Stimulated activated CD8-positive, alpha-beta memory T cell treated with anti-CD3 and anti-CD28 coated beads, Interleukin-4, amount 100 ng/mL, for 48 hours (primary cell): ENCODE data around the gene OSBPL5.
"Not testable (repeated sequence)": the region's sequence is repeated elsewhere in the genome, so short reads cannot be mapped to it uniquely, and the experiment has no call there.

Source experiments
- DNase-seq: peaks from one replicate; pipeline ENCODE4 v3.0.0-alpha.2; 2020

Gene OSBPL5

DNA sequence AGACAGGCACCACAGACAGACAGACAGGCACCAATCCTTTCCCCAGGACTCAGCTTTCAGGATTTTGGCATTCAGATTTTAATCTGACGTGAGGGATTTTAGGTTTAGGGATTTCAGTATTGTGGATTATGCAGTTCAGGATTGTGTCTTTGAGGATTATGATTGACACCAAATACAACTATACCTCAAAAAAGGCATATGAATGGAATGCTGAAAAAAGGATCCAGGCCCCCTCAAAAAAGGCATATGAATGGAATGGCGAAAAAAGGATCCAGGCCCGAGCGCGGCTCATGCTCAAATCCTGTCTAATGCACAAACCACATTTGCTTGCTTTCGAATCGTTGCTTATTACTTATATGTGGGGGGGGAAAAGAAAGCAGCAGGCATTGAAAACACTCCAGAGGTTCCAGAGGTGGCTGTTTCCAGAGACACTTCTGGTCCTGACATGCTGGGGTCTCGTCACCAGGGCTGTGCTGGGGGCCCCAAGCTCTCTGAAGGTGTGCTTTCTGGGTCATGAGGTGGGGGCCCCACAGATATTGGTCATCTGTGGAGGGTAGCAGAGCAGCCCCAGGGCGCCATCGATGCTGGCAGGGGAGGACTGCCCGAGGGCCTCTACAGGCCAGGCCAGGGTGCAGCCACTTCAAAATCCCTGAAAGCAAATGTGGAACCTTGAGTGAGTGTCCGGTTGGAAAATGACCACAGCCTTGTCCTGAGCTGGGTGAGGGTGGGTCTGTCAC is 16.8 kb upstream of the OSBPL5 start:
- DNase-seq, result no peak

DNA sequence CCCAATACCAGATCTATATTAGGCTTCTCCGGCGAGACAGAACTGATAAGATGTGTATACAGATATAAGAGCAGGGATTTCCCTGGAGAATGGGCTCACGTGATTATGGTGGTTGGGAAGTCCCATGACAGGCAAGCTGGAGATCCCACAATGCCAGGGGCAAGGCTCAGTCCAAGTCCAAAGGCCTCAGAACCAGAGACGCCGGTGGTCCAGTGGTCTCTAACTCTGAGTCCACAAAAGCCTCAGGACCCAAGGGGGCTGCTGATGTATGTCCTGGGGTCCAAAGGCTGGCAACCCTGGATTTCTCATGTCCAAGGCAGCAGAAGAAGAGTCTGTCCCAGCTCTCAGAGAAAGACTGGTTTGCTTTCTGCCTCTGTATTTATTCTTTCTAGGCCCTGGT is 15.8 kb upstream of the OSBPL5 start:
- DNase-seq, result no peak

DNA sequence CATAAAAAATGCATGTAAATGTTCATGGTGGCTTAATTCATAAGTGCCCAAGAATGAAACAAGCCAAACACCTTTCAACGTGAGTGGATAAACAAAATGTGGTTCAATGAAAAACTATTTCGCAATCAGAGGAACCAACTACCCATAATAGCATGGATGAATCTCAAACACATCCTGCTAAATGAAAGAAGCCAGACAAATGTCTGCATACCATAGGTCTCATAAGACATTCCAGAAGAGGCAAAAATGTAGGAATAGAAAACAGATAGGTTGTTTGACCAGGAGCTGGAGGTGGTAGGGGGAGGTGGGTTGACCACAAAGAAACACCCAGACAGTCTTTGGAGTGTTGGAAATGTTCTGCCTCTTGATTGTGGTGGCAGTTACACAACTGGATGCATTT is 13.2 kb upstream of the OSBPL5 start:
- DNase-seq, result no peak

DNA sequence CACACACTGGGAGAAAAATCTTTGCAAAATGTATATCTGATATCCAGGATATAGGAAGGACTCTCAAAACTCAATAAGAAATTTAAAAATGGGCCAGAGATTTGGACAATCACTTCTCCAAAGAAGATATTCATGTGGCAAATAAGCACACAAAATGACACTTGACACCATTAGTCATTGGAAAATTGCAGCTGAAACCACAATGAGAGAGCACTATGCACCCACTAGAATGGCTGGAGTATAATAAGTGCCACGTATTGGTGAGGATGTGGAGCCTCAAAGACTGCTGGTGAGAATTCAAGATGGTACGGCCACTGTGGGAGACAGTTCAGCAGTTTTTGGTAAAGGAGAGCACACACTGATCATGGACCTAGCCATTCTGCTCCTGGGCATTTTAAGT is 12.8 kb upstream of the OSBPL5 start:
- DNase-seq, result no peak

DNA sequence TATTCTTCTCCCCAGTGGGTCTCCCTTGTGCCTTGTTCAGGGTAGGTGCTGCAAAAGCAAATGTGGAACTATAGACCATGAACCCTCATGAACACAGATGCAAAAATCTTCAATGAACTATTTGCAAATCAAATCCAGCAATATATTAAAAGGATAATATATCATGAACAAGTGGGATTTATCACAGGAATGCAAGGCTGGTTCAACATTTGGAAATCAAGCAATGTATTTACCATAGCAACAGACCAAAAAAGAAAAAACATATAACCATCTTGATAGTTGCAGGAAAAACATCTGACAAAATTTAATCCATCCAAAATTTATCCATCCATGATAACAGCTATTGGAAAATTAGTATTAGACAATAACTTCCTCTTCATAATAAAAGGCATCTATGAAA is 11.4 kb upstream of the OSBPL5 start:
- DNase-seq, result no peak

DNA sequence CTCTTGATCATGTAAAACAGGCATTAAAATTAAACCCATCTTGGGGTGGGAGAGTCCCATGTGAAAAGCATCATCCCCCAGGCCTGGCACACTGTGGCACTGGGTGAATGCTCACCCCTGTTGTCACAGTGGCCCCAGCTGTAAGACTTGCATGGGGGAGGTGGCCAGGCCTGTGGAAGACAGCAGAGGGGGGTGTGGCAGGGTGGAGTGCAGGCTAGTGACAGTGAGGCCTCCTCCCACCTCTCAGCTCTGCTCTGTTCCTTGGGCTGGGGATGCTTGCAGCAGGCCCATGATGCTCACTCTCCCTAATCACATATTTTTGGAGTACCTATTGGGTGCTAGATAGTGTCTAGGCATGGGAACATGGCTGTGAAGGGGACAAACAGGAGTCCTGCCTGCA is 10.1 kb upstream of the OSBPL5 start:
- no peak for DNase-seq

DNA sequence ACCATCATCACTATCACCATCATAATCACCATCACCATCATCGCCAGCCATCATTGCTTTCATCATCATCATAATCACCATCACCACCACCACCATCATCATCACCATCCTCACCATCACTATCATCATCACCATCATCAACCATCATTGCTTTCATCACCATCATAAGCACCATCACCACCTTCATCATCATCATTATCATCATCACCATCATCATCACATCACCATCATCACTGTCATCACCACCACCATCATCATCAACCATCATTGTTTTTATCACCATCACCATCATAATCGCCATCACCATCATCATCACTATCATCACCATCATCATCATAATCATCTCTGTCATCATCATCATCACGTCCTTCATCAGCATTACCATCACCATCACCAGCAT is 9.3 kb upstream of the OSBPL5 start:
- no peak for DNase-seq

DNA sequence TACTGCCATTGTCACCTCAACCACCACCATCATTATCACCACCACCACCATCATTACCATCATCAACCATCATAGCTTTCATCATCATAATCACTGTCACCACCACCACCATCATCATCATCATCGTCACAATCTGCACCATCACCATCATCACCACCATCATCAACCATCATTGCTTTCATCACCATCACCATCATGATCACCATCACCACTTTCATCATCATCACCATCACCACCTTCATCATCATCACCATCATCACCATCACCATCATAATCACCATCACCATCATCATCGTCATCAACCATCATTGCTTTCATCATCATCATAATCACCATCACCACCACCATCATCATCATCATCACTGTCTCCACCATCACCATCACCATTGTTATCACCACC is 8.7 kb upstream of the OSBPL5 start:
- no peak for DNase-seq

DNA sequence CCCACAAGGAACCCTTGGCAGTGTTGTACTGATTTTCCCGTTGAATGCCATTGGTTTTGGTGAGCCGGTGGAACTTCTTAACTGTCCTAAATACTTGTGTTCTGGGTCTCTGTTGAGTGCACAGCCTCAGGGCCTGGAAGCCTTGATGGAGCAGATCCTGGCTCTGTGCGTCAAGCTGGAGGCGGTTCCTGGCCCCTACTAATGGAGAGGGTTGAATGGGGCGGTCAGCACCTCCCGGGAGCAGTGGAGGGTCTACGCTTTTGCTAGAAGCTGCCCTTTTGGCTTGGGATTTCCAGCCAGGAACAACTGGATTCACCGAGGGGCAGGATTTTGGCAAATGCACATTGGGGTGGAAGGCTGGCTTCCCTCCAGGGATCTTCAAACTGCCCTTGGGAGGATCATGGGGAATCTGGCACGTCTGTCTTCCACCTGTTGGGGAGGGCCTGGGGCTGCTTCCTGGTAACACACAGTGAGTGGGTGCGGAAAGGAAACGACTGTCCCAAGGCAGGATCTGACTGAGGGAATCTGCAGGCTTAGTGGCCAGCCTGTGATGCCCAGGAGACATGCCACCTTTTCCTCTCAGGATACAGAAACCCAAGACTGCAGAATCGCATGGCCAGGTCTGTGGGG is 6.9 kb upstream of the OSBPL5 start:
- no peak for DNase-seq

DNA sequence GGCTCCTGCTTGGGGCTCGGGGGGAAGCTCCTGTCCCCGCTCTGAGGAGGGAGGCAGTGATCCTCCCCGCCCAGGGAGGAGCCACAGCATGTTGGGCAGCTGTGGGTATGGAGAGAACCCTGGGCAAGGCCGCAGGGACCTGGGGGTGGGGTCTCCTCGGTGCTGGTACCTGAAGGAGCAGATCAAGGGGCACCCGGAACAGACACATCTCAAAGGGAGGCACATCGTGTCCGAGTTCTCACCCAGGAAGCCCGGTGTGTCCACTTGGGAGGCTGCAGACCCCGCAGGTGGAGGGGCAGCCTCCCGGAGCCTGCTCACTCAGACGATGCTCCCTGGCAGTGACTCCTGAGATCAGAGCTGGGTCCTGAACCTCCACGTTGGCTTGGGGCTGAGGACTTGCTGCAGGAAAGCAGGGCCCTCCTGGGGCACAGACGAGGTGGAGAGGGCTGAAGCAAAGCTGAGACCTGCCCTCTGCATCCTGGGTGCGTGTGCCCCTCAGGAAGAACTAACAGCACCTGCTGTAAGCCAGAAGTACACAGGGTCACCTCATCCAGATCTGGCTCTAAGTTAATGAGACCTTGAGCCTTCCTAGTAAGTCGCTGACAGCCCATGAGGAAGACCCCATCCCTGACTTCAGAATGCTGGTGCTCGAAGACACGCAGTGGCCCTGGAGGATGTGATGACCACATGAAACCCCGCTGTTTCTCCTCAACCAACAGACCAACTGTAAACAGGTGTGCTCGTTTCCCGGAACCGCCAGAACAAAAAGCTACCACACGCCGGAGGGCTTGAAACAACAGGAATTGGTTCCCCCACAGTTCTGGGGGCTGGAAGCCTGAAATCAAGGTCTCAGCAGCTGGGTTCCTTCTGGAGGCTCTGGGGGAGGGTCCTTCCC is 5.9 kb upstream of the OSBPL5 start:
- DNase-seq, result no peak

DNA sequence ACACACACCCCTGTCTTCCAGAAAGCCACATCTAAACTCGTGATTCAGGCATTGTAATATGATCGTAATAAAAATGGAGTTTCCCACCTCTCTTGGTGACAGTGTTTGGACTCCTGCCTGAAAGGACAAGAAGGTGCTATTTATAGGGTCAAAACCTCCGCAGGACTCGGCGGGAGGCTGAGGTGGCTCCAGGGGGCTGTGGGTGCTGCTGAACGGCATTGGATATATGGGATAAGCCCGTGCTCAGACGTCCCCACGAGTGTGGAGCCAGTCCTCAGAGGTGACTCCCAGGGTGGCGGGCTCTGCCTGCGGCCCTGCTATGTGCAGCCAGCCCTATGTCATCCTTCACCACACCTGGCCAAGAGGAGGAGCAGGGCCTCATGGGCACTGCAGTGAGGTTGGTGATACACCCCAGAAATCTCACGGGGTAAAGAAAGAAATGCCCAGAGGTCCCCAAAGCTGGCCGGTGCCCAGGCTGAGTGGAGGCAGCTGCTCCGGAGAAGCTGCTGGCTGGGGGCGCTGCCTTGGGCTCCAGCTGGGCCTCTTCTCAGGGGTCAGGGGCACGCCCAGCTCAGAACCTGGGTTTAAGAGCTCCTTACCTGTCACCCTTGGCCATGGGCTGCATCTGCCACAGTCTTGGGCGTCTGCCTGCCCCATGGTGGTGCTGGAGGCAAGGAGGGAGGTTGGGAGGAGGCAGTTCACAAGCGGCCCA is 5.1 kb upstream of the OSBPL5 start:
- DNase-seq, result no peak

DNA sequence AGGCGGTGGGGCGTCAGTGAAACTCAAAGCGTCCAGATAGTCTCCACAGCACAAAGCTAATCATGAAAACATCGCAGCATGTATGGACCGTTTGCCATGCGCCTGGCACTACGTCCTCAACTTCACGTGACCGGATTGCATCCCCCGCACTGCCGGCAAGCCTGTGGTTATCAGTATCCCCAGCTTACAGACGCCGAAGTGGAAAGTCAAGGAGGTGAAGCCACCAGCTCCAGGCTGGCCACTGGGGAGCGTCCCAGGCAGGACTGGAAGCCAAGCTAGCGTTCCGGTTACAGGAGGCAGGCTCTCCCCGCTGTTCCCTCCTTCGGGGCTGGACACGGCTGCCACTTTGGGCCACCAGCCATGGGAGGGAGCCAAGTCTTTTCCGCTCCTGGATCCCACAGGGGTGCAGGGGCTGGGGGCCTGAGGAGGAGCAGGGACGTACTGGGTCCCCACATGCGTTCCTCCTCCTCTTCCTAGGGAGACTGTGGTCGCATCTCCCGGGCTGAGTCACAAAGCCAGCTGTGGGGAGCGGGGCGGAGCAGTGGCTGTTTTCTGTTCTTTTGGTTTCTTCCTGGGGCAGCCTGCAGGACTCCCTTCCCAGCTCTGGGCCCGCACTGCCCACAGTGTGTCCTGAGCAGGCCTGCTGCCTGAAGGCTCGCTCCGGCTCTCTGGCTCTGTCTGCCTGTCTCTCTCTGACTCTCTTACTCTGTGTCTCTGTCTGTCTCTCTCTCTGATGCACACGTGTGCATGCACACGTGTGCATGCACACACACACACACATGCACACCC is 4.3 kb upstream of the OSBPL5 start:
- DNase-seq, result peak; percentile 50

DNA sequence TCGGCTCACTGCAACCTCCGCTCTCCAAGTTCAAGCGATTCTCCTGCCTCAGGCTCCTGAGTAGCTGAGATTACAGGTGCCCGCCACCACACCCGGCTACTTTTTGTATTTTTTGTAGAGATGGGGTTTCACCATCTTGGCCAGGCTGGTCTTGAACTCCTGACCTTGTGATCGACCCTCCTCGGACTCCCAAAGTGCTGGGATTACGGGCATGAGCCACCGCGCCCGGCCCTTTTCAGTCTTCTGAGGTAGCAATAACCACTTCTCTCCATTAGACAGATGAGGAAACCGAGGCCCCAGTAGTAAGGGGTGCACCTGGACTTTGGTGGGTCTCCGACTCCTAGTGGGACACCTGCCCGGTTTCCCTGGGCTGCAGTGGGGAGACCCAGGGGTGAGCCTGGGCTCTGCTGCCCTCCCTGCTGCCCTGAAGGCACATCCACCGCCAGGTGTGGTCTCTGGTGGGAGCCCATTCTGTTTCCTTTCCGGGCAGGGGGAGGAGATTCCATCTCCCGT is 3.7 kb upstream of the OSBPL5 start:
- not testable (repeated sequence) for DNase-seq

DNA sequence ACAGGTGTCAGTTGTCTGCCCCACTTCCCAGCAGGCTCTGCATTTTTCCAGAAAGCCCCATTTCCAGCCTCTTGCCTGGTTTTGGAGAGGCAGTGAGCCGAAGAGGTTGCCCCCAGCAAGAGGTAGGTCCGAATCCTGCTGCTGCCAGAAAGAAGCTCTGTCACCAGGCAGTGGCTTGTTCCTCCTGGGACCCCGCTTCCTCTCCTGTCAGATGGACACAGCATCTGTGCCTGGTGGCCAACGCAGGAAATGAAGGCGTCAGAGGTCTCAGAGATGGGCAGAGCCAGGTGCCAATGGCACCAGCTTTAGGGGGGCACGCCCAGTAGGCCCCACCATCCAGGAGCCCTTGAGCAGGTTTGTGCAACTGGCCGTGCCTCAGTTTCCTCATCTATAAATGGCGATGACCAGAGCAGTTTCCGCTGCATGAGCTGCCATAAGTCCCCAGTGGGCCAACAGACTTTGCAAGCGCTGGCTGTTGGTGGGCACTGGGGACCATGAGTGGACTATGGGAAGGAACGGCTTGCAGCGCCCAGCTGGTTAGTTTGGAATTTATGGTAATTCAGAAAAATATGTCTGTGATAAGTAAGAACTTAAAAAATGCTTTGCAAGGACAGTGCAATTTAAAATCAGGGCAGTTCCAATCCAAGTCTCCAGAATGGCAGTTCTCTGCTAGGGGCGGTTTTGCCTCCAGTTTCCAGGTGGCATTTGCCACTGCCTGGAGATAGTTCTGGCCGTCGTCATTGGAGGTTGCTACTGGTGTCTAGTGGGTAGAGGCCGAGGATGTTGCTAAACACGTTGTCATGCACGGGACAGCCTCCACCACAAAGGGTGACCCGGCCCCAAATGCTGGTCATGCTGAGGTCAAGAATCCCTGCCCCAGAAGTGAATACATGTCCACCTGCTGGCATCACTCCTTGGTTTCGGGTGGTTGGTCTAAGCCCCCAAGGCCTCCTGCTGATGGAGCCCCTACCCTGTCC is 2.3 kb upstream of the OSBPL5 start:
- no peak for DNase-seq

DNA sequence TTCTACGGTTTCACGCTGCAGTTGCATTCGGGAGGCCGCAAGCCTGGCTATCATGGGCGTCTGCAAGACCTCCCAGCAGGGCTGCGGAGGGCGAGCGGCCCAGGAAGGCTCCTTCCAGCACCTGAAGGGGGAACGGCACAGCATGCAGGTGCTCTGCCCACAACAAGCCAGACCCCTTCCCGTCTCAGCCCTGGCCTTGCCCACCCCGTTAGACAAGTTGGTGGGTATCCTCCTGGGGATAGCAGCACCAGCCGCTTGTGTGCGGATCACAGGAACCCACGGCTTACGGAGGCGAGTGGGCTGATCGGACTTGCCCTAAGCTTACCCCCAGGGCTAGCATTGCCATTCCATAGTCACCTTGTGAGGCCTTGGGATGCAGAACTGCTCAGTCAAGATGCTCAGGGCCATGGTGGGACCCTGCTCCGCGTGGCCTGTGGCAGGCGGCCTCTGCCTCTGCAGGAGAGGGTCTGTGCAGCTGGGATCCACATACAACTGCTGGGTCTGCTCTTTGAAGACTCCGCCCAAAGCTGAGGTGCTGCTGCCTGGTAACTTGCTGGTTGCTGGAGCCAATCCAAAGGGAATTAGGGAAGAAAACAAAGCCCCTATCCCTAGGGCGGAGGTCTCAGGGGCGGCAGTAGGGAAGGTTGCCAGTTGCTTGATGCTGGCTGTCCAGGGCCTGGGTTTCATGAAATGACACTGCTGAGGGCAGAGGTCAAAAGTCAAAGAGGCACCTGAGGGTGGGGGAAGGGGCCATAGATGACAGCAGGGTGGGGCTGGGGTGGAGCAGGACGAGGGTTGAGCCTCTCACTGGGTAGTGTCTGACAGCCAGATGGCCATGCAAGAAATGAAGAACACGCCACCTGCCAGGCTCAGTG is 1.4 kb upstream of the OSBPL5 start:
- DNase-seq, result no peak

DNA sequence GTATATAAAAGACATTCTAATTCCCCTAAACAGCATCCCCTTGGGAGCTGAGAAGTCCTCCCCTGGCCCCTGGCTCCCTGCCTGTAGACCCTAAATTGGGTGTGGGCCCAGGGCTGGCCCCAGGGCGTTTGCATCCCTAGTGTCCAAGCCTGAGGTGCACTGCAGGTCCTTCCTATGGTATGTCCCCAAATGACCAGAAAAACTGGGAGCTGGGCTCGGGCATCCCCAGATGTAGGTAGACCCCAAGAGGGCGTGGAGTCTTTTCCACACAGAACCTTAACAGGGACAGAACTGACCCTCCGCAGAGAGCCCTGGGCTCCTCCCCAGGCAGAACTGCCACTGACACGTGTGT is 782 bp upstream of the OSBPL5 start:
- DNase-seq, result no peak

DNA sequence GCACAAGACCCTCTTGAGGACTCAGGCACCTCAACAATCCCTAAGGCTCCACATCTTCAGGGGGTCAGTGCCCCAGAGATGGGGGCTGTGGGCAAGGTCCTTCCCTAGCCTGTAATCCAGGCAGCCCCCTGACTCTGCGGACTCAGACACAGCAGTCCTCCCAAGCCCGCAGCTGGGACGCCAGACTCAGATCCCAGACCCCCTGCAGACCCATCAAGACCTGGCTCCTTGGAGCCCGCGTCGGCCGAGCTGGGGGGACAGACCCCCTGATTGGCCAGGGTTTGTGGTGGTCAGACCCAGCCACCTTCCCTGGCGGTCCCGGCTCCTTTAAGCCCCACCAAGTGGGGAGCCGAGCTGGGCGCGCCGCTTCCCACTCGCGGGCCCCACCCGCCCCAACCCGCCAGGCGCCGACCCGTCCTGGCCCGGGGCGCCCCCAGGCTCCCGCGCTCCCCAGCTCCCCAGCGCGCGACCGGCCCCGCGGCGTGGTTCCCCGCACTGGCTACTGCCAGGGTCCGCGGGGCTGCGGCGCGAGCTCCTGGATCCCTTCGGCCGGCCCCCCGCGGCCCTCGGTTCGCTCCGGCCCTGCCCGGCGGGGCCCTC is 458 bp downstream of the OSBPL5 start:
- DNase-seq, result no peak

DNA sequence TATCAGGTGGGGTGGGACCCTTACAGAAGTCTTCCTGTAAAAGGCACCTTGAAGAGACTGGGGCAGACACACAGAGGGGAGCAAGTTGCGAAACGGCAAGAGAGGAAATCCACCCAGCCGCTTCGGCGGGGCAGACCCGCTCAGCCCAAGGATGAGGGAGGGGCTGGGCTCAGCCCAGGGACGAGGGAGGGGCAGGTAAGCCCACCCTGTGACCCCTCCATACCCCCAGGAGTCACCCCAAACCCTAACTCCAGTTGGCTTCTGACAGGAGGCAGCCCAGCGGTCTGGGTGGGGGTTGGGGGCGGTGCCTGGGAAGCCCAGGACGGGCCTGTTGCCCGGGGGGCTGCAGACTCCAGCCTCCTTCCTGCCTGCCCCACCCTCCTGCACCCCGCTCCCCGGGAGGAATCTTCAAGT is 965 bp downstream of the OSBPL5 start:
- no peak for DNase-seq

DNA sequence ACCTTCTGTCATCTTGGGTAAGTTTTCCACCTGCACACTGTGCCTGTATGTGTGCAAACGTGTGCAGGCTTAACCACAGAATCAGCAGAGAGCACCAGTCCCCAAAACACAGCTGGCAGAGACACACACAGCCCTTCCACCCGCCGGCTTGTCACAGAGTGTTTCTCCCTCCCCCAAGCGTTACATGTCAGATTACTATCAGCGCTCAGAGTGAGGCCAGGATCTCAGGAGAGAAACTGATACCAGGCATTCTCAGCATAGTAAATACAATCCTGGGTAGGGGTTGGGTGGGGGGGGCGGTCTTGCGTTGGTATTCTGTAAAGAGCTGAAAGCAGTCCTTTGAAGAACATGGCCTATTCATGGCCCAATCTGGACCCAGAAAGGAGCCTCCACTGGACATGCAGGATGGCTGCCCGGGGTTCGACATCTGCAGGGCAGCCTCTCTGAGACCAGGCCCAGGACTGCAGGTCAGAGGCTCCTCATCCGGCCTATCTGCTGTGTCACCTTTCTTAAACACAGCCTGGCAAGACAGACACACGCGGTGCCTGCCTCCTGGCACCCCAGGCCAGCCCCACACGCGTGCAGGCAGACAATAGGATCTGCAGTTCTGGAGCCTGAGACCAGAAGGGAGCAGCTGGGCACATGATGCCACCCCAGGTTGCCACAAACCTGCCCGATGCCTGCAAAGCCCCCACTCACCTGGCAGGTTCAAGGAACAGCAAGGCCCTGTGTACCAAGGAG is 1.7 kb downstream of the OSBPL5 start:
- no peak for DNase-seq
